Neural cell (in vitro differentiated cells): Measurements from ENCODE around the gene CABP7. TPM values are rescaled to one million over a fixed set of nuclear protein-coding genes. Genes with fewer than 3 reads are reported as not detected.

Experiments used
- H2AFZ ChIP-seq: fragments of 200-600, 300-800 bp; sonication (generic), shearing (Covaris generic); 2 replicates; pipeline ENCODE4 v1.6.0; 2014; ENCODE audit warnings: low read depth, mild to moderate bottlenecking, antibody characterized with exemption, low read length, moderate library complexity
- H3F3A ChIP-seq: fragments of 200-600 bp; shearing (Covaris generic); 2 replicates; pipeline ENCODE4 v1.6.1; 2016; ENCODE audit warnings: mild to moderate bottlenecking, moderate library complexity, mixed read lengths, antibody characterized with exemption, low read length; ENCODE audit not compliant: insufficient read depth, poor library complexity, severe bottlenecking
- H3K27ac ChIP-seq: fragments of 200-600, 300-800 bp; sonication (generic), shearing (Covaris generic); 2 replicates; pipeline ENCODE4 v1.5.1; 2014; ENCODE audit warnings: mild to moderate bottlenecking, low read length, moderate library complexity
- H3K27me3 ChIP-seq: fragments of 300-800, 200-600 bp; sonication (generic), shearing (Covaris generic); 2 replicates; pipeline ENCODE4 v1.6.0; 2014; ENCODE audit warnings: mild to moderate bottlenecking, low read depth, low read length, moderate library complexity; ENCODE audit not compliant: insufficient read depth
- H3K36me3 ChIP-seq: fragments of 300-800, 200-600 bp; sonication (generic), shearing (Covaris generic); 2 replicates; pipeline ENCODE4 v1.5.1; 2014; ENCODE audit warnings: mild to moderate bottlenecking, antibody characterized with exemption, low read length, moderate library complexity; ENCODE audit not compliant: insufficient read depth
- H3K4me2 ChIP-seq: fragments of 300-800, 200-600 bp; sonication (generic), shearing (Covaris generic); 2 replicates; pipeline ENCODE4 v1.6.0; 2014; ENCODE audit warnings: mild to moderate bottlenecking, low read length
- H3K4me3 ChIP-seq: fragments of 300-800, 200-600 bp; sonication (generic), shearing (Covaris generic); 2 replicates; pipeline ENCODE4 v1.5.1; 2014; ENCODE audit warnings: mild to moderate bottlenecking, low read length, moderate library complexity
- H3K79me2 ChIP-seq: fragments of 200-600 bp; shearing (Covaris generic); replicated peaks from 2 replicates; pipeline ENCODE4 v1.6.0; 2014; ENCODE audit warnings: mild to moderate bottlenecking, low read length, moderate library complexity; ENCODE audit not compliant: insufficient read depth
- H3K9ac ChIP-seq: fragments of 300-800, 200-600 bp; sonication (generic), shearing (Covaris generic); 2 replicates; pipeline ENCODE4 v1.6.1; 2016; ENCODE audit warnings: mild to moderate bottlenecking, low read length, mixed read lengths
- H3K9me2 ChIP-seq: fragments of 200-600 bp; shearing (Covaris generic); 2 replicates; pipeline ENCODE4 v1.6.1; 2016; ENCODE audit warnings: mild to moderate bottlenecking, low read length, mixed read lengths; ENCODE audit not compliant: insufficient read depth
- H3K9me3 ChIP-seq: fragments of 200-600, 300-800 bp; sonication (generic), shearing (Covaris generic); 2 replicates; pipeline ENCODE4 v1.6.1; 2016; ENCODE audit warnings: mild to moderate bottlenecking, mixed run types, low read length, moderate library complexity, mixed read lengths
- H4K20me1 ChIP-seq: fragments of 200-600 bp; shearing (Covaris generic); 2 replicates; pipeline ENCODE4 v1.6.1; 2016; ENCODE audit warnings: mild to moderate bottlenecking, mixed run types; ENCODE audit not compliant: insufficient read depth
- EP300 ChIP-seq: fragments of 450-650 bp; conservative IDR thresholded peaks from 2 replicates; pipeline ENCODE4 v1.6.1; 2014; ENCODE audit warnings: antibody characterized with exemption, mild to moderate bottlenecking, moderate library complexity; ENCODE audit not compliant: poor library complexity, severe bottlenecking
- EZH2 ChIP-seq: fragments of 200-600, 300-800 bp; shearing (Covaris generic), sonication (generic); IDR thresholded peaks from 2 replicates; pipeline ENCODE4 v1.6.1; 2014; ENCODE audit warnings: antibody characterized with exemption, low read length, borderline replicate concordance, mild to moderate bottlenecking; ENCODE audit not compliant: insufficient read depth, poor library complexity, severe bottlenecking
- MXI1 ChIP-seq: fragments of 450-650 bp; conservative IDR thresholded peaks from 2 replicates; pipeline ENCODE4 v1.6.1; 2014; ENCODE audit warnings: antibody characterized with exemption, mild to moderate bottlenecking; ENCODE audit not compliant: poor library complexity, severe bottlenecking
- POLR2AphosphoS5 ChIP-seq: IDR thresholded peaks from 2 replicates; pipeline ENCODE4 v1.6.1; 2012
- RAD21 ChIP-seq: fragments of 450-650 bp; conservative IDR thresholded peaks from 2 replicates; pipeline ENCODE4 v1.6.1; 2014; ENCODE audit warnings: antibody characterized with exemption, mild to moderate bottlenecking, moderate library complexity
- SMC3 ChIP-seq: fragments of 450-650 bp; conservative IDR thresholded peaks from 2 replicates; pipeline ENCODE4 v1.6.1; 2014; ENCODE audit warnings: antibody characterized with exemption, mild to moderate bottlenecking, moderate library complexity; ENCODE audit not compliant: poor library complexity
- TAF1 ChIP-seq: IDR thresholded peaks from 2 replicates; pipeline ENCODE4 v1.6.1; 2012; ENCODE audit warnings: low read depth
- polyA plus RNA-seq: library from polyadenylated mRNA; depleted of rRNA; stranded (reverse); fragments of >200 nt; gene quantifications from 2 replicates; pipeline ENCODE4 v1.2.3, GENCODE V29; 2014
- TF ChIP-seq, protein P1 (sequence below): IDR thresholded peaks from 2 replicates; pipeline ENCODE4 v1.6.1; 2012; ENCODE audit warnings: borderline replicate concordance
- TF ChIP-seq, protein P2 (sequence below): fragments of 450-650 bp; IDR thresholded peaks from 2 replicates; pipeline ENCODE4 v1.5.1; 2014; ENCODE audit warnings: antibody characterized with exemption, mild to moderate bottlenecking, moderate library complexity; ENCODE audit not compliant: poor library complexity, severe bottlenecking

The CABP7 gene
- polyA plus RNA-seq, 1 donor from 2014 or later, result 0.67 TPM

DNA sequence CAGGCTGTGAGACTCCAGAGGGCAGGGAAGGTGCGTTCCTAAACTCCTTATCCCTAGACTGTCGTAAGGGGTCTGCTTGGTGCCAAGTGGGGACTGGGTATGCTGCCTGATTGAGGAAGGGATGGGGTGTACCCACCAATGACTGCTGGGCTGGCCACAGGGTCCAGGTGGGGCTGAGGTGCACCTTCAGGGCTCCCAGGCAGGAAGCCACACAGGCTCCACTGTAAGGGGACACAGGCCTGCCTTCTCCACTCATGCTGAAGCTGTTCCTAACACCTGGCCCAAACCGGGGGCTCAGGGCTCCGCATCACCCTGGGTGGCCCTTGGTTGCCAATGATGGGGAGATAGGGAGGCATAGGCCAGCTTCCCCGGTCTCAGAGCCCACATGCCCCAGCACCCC lies 20.4 kb downstream of the CABP7 start:
- H3K79me2 ChIP-seq, result no peaks in the 10 kb centered on the region
- no peak overlapping the region for H3K4me3 ChIP-seq
- H4K20me1 ChIP-seq, result no peaks in the 10 kb centered on the region
- no peak overlapping the region for H3K4me2 ChIP-seq
- no peaks in the 10 kb centered on the region for H3K36me3 ChIP-seq
- no peaks in the 10 kb centered on the region for H3K9me2 ChIP-seq
- no peaks in the 10 kb centered on the region for H3K27me3 ChIP-seq
- no peaks in the 10 kb centered on the region for H3K9me3 ChIP-seq
- no peaks in the 10 kb centered on the region for H3F3A ChIP-seq
- H2AFZ ChIP-seq, result no peak overlapping the region
- no peak for TF ChIP-seq POLR2AphosphoS5
- no peak for TF ChIP-seq MXI1
- TF ChIP-seq SMC3, result no peak
- TF ChIP-seq RAD21, result no peak
- TF ChIP-seq EP300, result no peak
- no peak for TF ChIP-seq TAF1
- TF ChIP-seq, protein P1, sequence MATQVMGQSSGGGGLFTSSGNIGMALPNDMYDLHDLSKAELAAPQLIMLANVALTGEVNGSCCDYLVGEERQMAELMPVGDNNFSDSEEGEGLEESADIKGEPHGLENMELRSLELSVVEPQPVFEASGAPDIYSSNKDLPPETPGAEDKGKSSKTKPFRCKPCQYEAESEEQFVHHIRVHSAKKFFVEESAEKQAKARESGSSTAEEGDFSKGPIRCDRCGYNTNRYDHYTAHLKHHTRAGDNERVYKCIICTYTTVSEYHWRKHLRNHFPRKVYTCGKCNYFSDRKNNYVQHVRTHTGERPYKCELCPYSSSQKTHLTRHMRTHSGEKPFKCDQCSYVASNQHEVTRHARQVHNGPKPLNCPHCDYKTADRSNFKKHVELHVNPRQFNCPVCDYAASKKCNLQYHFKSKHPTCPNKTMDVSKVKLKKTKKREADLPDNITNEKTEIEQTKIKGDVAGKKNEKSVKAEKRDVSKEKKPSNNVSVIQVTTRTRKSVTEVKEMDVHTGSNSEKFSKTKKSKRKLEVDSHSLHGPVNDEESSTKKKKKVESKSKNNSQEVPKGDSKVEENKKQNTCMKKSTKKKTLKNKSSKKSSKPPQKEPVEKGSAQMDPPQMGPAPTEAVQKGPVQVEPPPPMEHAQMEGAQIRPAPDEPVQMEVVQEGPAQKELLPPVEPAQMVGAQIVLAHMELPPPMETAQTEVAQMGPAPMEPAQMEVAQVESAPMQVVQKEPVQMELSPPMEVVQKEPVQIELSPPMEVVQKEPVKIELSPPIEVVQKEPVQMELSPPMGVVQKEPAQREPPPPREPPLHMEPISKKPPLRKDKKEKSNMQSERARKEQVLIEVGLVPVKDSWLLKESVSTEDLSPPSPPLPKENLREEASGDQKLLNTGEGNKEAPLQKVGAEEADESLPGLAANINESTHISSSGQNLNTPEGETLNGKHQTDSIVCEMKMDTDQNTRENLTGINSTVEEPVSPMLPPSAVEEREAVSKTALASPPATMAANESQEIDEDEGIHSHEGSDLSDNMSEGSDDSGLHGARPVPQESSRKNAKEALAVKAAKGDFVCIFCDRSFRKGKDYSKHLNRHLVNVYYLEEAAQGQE, result no peak
- TF ChIP-seq, protein P2, sequence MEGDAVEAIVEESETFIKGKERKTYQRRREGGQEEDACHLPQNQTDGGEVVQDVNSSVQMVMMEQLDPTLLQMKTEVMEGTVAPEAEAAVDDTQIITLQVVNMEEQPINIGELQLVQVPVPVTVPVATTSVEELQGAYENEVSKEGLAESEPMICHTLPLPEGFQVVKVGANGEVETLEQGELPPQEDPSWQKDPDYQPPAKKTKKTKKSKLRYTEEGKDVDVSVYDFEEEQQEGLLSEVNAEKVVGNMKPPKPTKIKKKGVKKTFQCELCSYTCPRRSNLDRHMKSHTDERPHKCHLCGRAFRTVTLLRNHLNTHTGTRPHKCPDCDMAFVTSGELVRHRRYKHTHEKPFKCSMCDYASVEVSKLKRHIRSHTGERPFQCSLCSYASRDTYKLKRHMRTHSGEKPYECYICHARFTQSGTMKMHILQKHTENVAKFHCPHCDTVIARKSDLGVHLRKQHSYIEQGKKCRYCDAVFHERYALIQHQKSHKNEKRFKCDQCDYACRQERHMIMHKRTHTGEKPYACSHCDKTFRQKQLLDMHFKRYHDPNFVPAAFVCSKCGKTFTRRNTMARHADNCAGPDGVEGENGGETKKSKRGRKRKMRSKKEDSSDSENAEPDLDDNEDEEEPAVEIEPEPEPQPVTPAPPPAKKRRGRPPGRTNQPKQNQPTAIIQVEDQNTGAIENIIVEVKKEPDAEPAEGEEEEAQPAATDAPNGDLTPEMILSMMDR, result no peak
- no peak for TF ChIP-seq EZH2
- no peak overlapping the region for H3K9ac ChIP-seq
- no peak overlapping the region for H3K27ac ChIP-seq

DNA sequence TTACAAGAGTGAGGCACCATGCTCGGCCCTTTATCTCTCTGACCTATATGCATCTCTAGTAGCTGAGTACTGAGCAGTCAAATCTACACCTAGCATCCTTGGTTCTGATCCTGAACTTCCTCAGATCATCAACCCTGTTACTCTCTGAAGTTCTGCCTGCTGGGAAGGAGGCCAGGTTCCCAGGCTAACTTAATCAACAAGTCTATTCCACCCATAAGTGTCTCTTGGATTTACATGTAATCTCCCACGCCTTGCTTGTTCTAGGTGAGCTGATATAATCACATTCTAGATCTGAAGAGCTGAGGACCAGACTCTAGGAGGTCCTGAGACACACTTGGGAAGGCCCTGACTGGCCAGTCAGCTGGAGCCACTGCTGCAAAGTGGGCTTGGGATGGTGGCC lies 22.1 kb downstream of the CABP7 start:
- Histone ChIP-seq H3K4me3 (no peak overlapping the region), H3K9me2 (no peaks in the 10 kb centered on the region), H3K4me2 (no peak overlapping the region), H3K9me3 (no peaks in the 10 kb centered on the region), H2AFZ (no peak overlapping the region), H3K79me2 (no peaks in the 10 kb centered on the region), H3F3A (no peaks in the 10 kb centered on the region), H3K27ac (no peak overlapping the region), H3K9ac (no peak overlapping the region), H3K36me3 (no peaks in the 10 kb centered on the region), H4K20me1 (no peaks in the 10 kb centered on the region), H3K27me3 (no peaks in the 10 kb centered on the region)
- TF ChIP-seq, protein P2, result no peak
- TF ChIP-seq RAD21 (no peak), EZH2 (no peak), MXI1 (no peak)
- TF ChIP-seq, protein P1, result no peak
